ENCODE results near the gene DLGAP4. TPM values are rescaled to one million over a fixed set of nuclear protein-coding genes. Genes with fewer than 3 reads are reported as not detected.

DLGAP4 gene
- total and polyA plus RNA-seq, 2 of the 13 experiments (the other 11 are each of a cell fraction or from before 2014, with no cell fraction given) = 15.2 to 26.7 TPM

DNA sequence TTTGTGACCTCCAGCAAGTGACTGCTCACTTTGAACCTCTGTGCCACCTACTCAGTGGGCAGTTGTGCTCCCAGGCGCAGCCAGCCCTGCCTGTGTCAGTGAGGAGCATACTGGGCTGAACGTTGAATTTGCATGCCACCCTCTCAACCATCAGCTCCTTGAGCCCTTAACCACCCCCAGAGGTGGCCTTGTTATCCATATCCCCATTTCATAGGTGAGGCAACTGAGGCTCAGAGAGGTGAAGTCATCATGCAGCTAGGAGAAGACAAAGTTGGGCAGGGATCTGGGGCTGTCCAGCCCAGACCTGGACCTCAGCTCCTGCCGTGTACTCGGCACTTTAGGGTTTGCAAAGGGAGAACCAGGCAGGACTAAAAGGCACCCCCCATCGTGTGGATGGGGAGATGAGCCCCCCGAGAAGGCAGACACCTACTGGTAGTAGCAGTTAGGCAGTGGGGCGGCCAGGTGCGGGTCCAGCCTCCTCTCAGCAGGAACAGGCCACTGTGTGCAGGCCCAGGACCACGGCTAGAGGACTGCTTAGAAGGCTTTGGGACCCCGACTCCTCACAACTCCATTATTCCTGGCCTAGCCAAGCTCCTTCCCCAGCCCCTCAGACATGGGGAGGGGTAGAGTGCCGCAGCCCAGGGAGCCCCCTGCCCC, 134.4 kb downstream of the DLGAP4 start:
- in situ Hi-C loops (cut with HindIII; ENCODE audit: extremely low pct_ligation_motif_present, low pct_unique_long_range_greater_than_20kb) = loop anchor here (5.0 to 10.0 kb wide), 3 partner anchors 163 to 456 kb away; no protein-coding TSS in a partner anchor
- POLR2A ChIA-PET = no interaction called here

DNA sequence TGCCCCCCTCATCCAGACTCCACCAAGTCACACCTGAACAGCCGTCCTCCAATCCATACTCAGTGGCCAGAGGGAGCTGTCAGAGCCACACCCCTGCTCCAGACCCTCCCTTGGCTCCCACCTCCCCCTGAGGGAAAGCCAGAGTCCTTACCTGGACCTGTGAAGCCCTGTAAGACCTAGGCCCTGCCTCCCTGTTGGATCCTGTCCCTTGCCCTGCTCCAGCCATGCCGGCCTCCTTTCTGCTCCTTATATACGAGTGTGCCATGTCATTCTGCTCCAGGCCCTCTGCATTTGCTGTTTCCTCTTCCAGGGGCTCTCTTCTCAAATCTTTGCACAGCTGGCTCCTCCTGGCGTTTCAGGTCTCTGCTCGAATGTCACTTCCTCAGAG, 134.9 kb downstream of the DLGAP4 start:
- Histone ChIP-seq H4K20me1 (ENCODE audit: insufficient read depth, low read length) (peaks cover 3% of the 10 kb centered on the region; the same call in 1 of the 2 replicates), H3K4me1 (ENCODE audit: insufficient read depth, low read length) (no peaks in the 10 kb centered on the region), H3K27ac (ENCODE audit: extremely low read length, insufficient read depth, low read length) (no peak overlapping the region), H3K4me3 (replicated peaks in 1 of 3; ENCODE audit: insufficient read depth in 1 of 3, low read depth in 2 of 3, low read length in 3 of 3) (no peak overlapping the region), H3K79me2 (ENCODE audit: insufficient read depth, low read length) (no peaks in the 10 kb centered on the region), H3K9ac (ENCODE audit: insufficient read depth, low read depth, low read length) (no peak overlapping the region), H3K27me3 (ENCODE audit: control insufficient read depth in 1 of 2, insufficient read depth in 2 of 2, low read length in 2 of 2) (peaks cover 3 to 12% of the 10 kb centered on the region in 2 experiments; a peak in 3 of 5 replicates), H3K36me3 (replicated peaks in 1 of 2; ENCODE audit: control insufficient read depth in 1 of 2, insufficient read depth in 2 of 2, low read length in 2 of 2) (no peaks in the 10 kb centered on the region), H2AFZ (ENCODE audit: low read length) (no peak overlapping the region), H3K4me2 (ENCODE audit: low read depth, low read length) (no peak overlapping the region), H3K9me3 (ENCODE audit: low read length) (no peaks in the 10 kb centered on the region)
- POLR2A ChIA-PET = no interaction called here
- CTCF ChIA-PET (ENCODE audit: low intra/inter-chr PET ratio, low total read pairs) = no interaction called here
- BruUV-seq (replicated peaks) = no TSS peak
- no peak for ATAC-seq
- intact Hi-C loops (cut with micrococcal nuclease; ENCODE audit: unreplicated experiment) = no loop called here
- in situ Hi-C loops (cut with HindIII; ENCODE audit: extremely low pct_ligation_motif_present, low pct_unique_long_range_greater_than_20kb) = loop anchor here (5.0 to 10.0 kb wide), 3 partner anchors 164 to 456 kb away; no protein-coding TSS in a partner anchor
- DNase-seq (ENCODE audit: low spot score) = no peak
- 33% methylated on average over 5 of the region's 5 CpGs for WGBS (ENCODE audit: low lambda C conversion rate)
- TF ChIP-seq MAZ (IDR thresholded peaks at IDR 0.05; ENCODE audit: borderline replicate concordance, low read depth, low read length) = no peak
- no peak for TF ChIP-seq MAZ (CRISPR knock-in tag; IDR thresholded peaks at IDR 0.05; ENCODE audit: low read depth)
- no peak for TF ChIP-seq ZNF430 (CRISPR knock-in tag; IDR thresholded peaks at IDR 0.05)
- no peak for TF ChIP-seq ZNF263 (CRISPR knock-in tag; IDR thresholded peaks at IDR 0.05)
- TF ChIP-seq, protein P1, sequence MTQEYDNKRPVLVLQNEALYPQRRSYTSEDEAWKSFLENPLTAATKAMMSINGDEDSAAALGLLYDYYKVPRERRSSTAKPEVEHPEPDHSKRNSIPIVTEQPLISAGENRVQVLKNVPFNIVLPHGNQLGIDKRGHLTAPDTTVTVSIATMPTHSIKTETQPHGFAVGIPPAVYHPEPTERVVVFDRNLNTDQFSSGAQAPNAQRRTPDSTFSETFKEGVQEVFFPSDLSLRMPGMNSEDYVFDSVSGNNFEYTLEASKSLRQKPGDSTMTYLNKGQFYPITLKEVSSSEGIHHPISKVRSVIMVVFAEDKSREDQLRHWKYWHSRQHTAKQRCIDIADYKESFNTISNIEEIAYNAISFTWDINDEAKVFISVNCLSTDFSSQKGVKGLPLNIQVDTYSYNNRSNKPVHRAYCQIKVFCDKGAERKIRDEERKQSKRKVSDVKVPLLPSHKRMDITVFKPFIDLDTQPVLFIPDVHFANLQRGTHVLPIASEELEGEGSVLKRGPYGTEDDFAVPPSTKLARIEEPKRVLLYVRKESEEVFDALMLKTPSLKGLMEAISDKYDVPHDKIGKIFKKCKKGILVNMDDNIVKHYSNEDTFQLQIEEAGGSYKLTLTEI (CRISPR knock-in tag; conservative IDR thresholded peaks at IDR 0.05) = no peak
- TF ChIP-seq ZNF670 (CRISPR knock-in tag; IDR thresholded peaks at IDR 0.05; ENCODE audit: borderline replicate concordance) = no peak
- no peak for TF ChIP-seq TCF12 (IDR thresholded peaks at IDR 0.05)
- no peak for TF ChIP-seq TCF12 (CRISPR knock-in tag; IDR thresholded peaks at IDR 0.05)
- no peak for TF ChIP-seq TAF15 (IDR thresholded peaks at IDR 0.05; ENCODE audit: low read depth, low read length, poor library complexity, severe bottlenecking)
- no peak for FAIRE-seq

More for the DNA sequence above, 134.4 kb downstream of the DLGAP4 start:
- Histone ChIP-seq H4K20me1 (ENCODE audit: insufficient read depth, low read length) (peaks cover 3% of the 10 kb centered on the region; the same call in 1 of the 2 replicates), H2AFZ (ENCODE audit: low read length) (no peak overlapping the region), H3K27ac (ENCODE audit: extremely low read length, insufficient read depth, low read length) (no peak overlapping the region), H3K79me2 (ENCODE audit: insufficient read depth, low read length) (no peaks in the 10 kb centered on the region), H3K9me3 (ENCODE audit: low read length) (no peaks in the 10 kb centered on the region), H3K36me3 (replicated peaks in 1 of 2; ENCODE audit: control insufficient read depth in 1 of 2, insufficient read depth in 2 of 2, low read length in 2 of 2) (no peaks in the 10 kb centered on the region), H3K4me1 (ENCODE audit: insufficient read depth, low read length) (no peaks in the 10 kb centered on the region), H3K9ac (ENCODE audit: insufficient read depth, low read depth, low read length) (no peak overlapping the region), H3K4me2 (ENCODE audit: low read depth, low read length) (no peak overlapping the region), H3K4me3 (replicated peaks in 1 of 3; ENCODE audit: insufficient read depth in 1 of 3, low read depth in 2 of 3, low read length in 3 of 3) (no peak overlapping the region), H3K27me3 (ENCODE audit: control insufficient read depth in 1 of 2, insufficient read depth in 2 of 2, low read length in 2 of 2) (peaks cover 3 to 12% of the 10 kb centered on the region in 2 experiments; a peak in 3 of 5 replicates)
- no TSS peak for BruUV-seq (replicated peaks)
- ATAC-seq (no peak), DNase-seq (ENCODE audit: low spot score) (no peak), FAIRE-seq (no peak)
- 24% methylated on average over 11 of the region's 11 CpGs for WGBS (ENCODE audit: low lambda C conversion rate)
- CTCF ChIA-PET (ENCODE audit: low intra/inter-chr PET ratio, low total read pairs) = interaction anchor here (1.5 to 2.3 kb wide), 3 partner anchors 167 to 237 kb away, joined by 5 to 27 read pairs (median 22); no protein-coding TSS in a partner anchor
- intact Hi-C loops (cut with micrococcal nuclease; ENCODE audit: unreplicated experiment) = no loop called here
- TF ChIP-seq PTBP1 (IDR thresholded peaks at IDR 0.05; ENCODE audit: low read depth, low read length, poor library complexity, severe bottlenecking) (no peak), ZNF33B (CRISPR knock-in tag; IDR thresholded peaks at IDR 0.05) (no peak), MAX (IDR thresholded peaks at IDR 0.05) (no peak), ZNF292 (CRISPR knock-in tag; IDR thresholded peaks at IDR 0.05; ENCODE audit: borderline replicate concordance, low read depth) (no peak), ZNF629 (CRISPR knock-in tag; conservative IDR thresholded peaks at IDR 0.05) (peak; percentile 74), EZH2 (conservative IDR thresholded peaks at IDR 0.05; ENCODE audit: low read depth, low read length) (no peak)

All from HepG2 (cell line).